ENCODE measurements around the gene TRIOBP.
"Not testable (repeated sequence)": the region's sequence is repeated elsewhere in the genome, so short reads cannot be mapped to it uniquely, and the experiment has no call there.

Gene TRIOBP

DNA sequence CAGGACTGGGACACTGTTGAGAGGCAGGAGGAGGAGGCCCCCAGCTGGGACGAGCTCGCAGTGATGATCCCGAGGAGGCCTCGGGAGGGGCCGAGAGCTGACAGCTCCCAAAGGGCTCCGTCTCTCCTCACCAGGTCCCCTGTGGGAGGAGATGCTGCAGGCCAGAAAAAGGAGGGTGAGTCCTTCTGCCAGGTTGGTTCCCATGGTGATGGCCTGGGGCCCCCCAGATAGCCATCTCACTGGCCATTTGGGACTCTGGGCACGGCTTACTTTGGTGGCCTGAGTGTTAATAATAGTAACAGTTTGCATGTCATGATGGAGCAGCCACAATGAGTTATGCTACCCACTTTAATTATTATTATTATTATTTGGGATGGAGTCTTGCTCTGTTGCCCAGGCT lies 18.9 kb downstream of the TRIOBP start:
- Mint-ChIP-seq H3K36me3 (ENCODE audit: low read depth) (peaks cover 36% of the 10 kb centered on the region), H3K9me3 (no peaks in the 10 kb centered on the region), H3K4me1 (peaks cover 13% of the 10 kb centered on the region), H3K4me3 (no peak overlapping the region), H3K27me3 (ENCODE audit: low read depth, poor library complexity) (no peaks in the 10 kb centered on the region), H3K27ac (no peak overlapping the region)
- TF ChIP-seq, protein P1, sequence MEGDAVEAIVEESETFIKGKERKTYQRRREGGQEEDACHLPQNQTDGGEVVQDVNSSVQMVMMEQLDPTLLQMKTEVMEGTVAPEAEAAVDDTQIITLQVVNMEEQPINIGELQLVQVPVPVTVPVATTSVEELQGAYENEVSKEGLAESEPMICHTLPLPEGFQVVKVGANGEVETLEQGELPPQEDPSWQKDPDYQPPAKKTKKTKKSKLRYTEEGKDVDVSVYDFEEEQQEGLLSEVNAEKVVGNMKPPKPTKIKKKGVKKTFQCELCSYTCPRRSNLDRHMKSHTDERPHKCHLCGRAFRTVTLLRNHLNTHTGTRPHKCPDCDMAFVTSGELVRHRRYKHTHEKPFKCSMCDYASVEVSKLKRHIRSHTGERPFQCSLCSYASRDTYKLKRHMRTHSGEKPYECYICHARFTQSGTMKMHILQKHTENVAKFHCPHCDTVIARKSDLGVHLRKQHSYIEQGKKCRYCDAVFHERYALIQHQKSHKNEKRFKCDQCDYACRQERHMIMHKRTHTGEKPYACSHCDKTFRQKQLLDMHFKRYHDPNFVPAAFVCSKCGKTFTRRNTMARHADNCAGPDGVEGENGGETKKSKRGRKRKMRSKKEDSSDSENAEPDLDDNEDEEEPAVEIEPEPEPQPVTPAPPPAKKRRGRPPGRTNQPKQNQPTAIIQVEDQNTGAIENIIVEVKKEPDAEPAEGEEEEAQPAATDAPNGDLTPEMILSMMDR (IDR thresholded peaks at IDR 0.05) = no peak
- DNase-seq = no peak

DNA sequence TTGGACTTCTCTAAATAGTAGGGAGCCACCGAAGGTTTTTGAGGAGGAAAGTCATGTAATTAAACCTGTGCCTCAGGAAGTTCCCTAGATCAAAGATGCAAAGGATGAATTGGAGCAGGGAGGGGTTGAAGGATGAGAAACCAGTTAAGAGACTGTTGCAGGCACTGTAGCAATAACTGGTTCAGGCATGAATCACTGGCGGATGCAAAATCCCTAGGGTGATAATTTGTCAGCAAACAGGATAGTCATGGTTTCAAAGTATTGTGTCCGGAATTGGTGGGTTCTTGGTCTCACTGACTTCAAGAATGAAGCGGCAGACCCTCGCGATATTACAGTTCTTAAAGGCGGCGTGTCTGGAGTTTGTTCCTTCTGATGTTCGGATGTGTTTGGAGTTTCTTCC lies 19.9 kb downstream of the TRIOBP start:
- H3K36me3 Mint-ChIP-seq (ENCODE audit: low read depth) = peaks cover 36% of the 10 kb centered on the region
- H3K27me3 Mint-ChIP-seq (ENCODE audit: low read depth, poor library complexity) = no peaks in the 10 kb centered on the region
- peak overlapping the region; percentile 98 for H3K27ac Mint-ChIP-seq
- TF ChIP-seq, protein P1 (IDR thresholded peaks at IDR 0.05) = no peak
- no peak for DNase-seq
- H3K4me3 Mint-ChIP-seq = no peak overlapping the region
- H3K4me1 Mint-ChIP-seq = peaks cover 9% of the 10 kb centered on the region
- H3K9me3 Mint-ChIP-seq = no peaks in the 10 kb centered on the region

DNA sequence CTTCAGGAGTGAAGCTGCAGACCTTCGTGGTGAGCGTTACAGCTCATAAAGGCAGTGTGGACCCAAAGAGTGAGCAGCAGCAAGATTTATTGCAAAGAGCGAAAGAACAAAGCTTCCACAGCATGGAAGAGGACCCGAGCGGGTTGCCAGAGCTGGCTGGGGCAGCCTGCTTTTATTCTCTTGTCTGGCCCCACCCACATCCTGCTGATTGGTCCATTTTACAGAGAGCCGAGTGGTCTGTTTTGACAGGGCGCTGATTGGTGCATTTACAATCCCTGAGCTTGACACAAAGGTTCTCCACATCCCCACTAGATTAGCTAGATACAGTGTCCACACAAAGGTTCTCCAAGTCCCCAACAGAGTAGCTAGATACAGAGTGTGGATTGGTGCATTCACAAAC lies 20.4 kb downstream of the TRIOBP start:
- not testable (repeated sequence) for DNase-seq, H3K4me3 Mint-ChIP-seq

DNA sequence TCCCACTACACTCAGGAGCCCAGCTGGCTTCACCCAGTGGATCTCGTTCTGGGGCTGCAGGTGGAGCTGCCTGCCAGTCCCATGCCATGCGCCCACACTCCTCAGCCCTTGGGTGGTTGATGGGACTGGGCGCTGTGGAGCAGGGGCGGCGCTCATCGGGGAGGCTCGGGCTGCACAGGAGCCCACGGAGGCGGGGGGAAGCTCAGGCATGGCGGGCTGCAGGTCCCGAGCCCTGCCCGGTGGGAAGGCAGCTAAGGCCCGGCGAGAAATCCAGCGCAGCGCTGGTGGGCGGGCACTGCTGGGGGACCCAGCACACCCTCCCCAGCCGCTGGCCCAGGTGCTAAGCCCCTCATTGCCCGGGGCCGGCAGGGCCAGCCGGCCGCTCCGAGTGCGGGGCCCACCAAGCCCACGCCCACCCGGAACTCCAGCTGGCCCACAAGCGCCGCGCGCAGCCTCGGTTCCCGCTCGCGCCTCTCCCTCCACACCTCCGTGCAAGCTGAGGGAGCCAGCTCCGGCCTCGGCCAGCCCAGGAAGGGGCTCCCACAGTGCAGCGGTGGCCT lies 21.0 kb downstream of the TRIOBP start:
- Mint-ChIP-seq H3K27ac (peak overlapping the region; percentile 98), H3K36me3 (ENCODE audit: low read depth) (peaks cover 39% of the 10 kb centered on the region)
- H3K9me3 Mint-ChIP-seq = not testable (repeated sequence)

More for the DNA sequence above, 20.4 kb downstream of the TRIOBP start:
- H3K9me3 Mint-ChIP-seq; H3K27me3 Mint-ChIP-seq (ENCODE audit: low read depth, poor library complexity); H3K4me1 Mint-ChIP-seq: not testable (repeated sequence)
- peaks cover 36% of the 10 kb centered on the region for H3K36me3 Mint-ChIP-seq (ENCODE audit: low read depth)
- H3K27ac Mint-ChIP-seq = peak overlapping the region; percentile 98

DNA sequence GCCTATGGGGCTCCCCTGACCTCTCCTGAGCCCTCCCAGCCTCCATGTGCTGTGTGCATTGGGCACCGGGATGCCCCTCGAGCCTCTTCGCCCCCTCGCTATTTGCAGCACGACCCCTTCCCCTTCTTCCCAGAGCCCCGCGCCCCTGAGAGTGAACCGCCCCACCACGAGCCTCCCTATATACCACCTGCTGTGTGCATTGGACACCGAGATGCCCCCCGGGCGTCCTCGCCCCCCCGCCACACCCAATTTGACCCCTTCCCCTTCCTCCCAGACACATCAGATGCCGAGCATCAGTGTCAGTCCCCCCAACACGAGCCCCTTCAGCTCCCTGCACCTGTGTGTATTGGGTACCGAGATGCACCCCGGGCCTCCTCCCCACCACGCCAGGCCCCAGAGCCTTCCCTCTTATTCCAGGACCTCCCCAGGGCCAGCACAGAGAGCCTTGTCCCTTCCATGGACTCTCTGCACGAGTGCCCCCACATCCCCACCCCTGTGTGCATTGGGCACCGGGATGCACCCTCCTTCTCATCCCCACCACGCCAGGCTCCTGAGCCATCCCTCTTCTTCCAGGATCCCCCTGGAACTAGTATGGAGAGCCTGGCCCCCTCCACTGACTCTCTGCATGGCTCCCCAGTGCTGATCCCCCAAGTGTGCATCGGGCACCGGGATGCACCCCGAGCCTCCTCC lies 28.8 kb downstream of the TRIOBP start:
- Mint-ChIP-seq H3K4me3 (no peak overlapping the region), H3K36me3 (ENCODE audit: low read depth) (peaks cover 33% of the 10 kb centered on the region), H3K9me3 (no peaks in the 10 kb centered on the region), H3K4me1 (peaks cover 9% of the 10 kb centered on the region), H3K27ac (peak overlapping the region; percentile 45), H3K27me3 (ENCODE audit: low read depth, poor library complexity) (peaks cover 5% of the 10 kb centered on the region)
- TF ChIP-seq, protein P1 (IDR thresholded peaks at IDR 0.05) = no peak
- no peak for DNase-seq

More for the DNA sequence above, 21.0 kb downstream of the TRIOBP start:
- DNase-seq; H3K4me1 Mint-ChIP-seq; H3K4me3 Mint-ChIP-seq; H3K27me3 Mint-ChIP-seq (ENCODE audit: low read depth, poor library complexity): not testable (repeated sequence)

DNA sequence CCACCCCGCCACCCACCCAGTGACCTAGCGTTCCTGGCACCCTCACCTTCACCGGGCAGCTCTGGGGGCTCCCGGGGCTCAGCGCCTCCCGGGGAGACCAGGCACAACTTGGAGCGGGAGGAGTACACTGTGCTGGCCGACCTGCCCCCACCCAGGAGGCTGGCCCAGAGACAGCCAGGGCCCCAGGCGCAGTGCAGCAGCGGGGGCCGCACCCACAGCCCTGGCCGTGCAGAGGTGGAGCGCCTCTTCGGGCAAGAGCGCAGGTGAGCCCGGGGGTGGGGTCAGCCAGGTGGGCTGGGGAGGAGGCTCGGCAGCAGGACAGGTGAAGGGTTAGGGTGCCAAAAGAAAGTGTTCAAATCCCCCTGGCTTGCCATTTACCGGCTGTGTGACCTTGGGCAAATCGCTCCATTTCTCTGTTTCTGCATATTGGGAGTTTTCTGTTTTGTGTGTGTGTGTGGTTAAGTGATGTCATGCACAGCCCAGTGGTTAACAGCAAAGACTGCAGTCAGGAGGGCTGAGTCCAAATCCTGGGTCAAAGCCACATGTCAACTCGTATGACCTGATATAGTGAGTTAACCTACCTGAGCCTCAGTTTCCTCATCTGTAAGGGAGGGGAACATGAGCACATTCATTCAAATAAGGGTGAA lies 29.5 kb downstream of the TRIOBP start:
- peaks cover 14% of the 10 kb centered on the region for H3K4me1 Mint-ChIP-seq
- TF ChIP-seq, protein P1 (IDR thresholded peaks at IDR 0.05) = no peak

More for the DNA sequence above, 29.5 kb downstream of the TRIOBP start:
- H3K36me3 Mint-ChIP-seq (ENCODE audit: low read depth) = peaks cover 33% of the 10 kb centered on the region
- no peak overlapping the region for H3K4me3 Mint-ChIP-seq
- H3K9me3 Mint-ChIP-seq = no peaks in the 10 kb centered on the region
- H3K27ac Mint-ChIP-seq = no peak overlapping the region
- H3K27me3 Mint-ChIP-seq (ENCODE audit: low read depth, poor library complexity) = peaks cover 5% of the 10 kb centered on the region
- no peak for DNase-seq

All from nephron progenitor cell (in vitro differentiated cells).